ENCODE data around the gene TNS1. TPM values are rescaled to one million over a fixed set of nuclear protein-coding genes. Genes with fewer than 3 reads are reported as not detected.

Gene TNS1
- total RNA-seq, 1 experiment from 2014 or later: 4.5 TPM

GRCh38 chr2:218023636-218024035, 20.8 kb upstream of the TNS1 start:
- POLR2A ChIA-PET: no interaction called here
- no peak overlapping the region for H3K27ac Mint-ChIP-seq
- no peak for TF ChIP-seq MYBL2 (CRISPR knock-in tag; IDR thresholded peaks at IDR 0.05)
- H3K4me3 Mint-ChIP-seq: no peak overlapping the region
- H3K27me3 Mint-ChIP-seq (ENCODE audit: low read depth): peaks cover 2% of the 10 kb centered on the region; the same call in 1 of the 2 replicates
- no peaks in the 10 kb centered on the region for H3K36me3 Mint-ChIP-seq
- CTCF ChIA-PET: interaction anchor here (1.2 to 4.6 kb wide), 6 partner anchors 10 to 238 kb away, joined by 4 to 12 read pairs (median 8); partner anchors contain the start of gene RUFY4
- H3K9me3 Mint-ChIP-seq: no peaks in the 10 kb centered on the region
- peaks cover 25% of the 10 kb centered on the region for H3K4me1 Mint-ChIP-seq
- no peak for ATAC-seq
- DNase-seq (ENCODE audit: low spot score): no peak

- DNase-seq (ENCODE audit: low spot score) (peak; percentile 3), ATAC-seq (no peak)
- no peak for TF ChIP-seq FOXP4 (CRISPR knock-in tag; IDR thresholded peaks at IDR 0.05)
- no peak for TF ChIP-seq NR1H2 (CRISPR knock-in tag; IDR thresholded peaks at IDR 0.05)
- no peak for TF ChIP-seq ATF2 (CRISPR knock-in tag; IDR thresholded peaks at IDR 0.05; ENCODE audit: borderline replicate concordance, low read depth)
- no peak for TF ChIP-seq ZMAT4 (CRISPR knock-in tag; IDR thresholded peaks at IDR 0.05)
- TF ChIP-seq ZNF281 (CRISPR knock-in tag; IDR thresholded peaks at IDR 0.05): no peak
- TF ChIP-seq MLX (CRISPR knock-in tag; IDR thresholded peaks at IDR 0.05): no peak
- no peak for TF ChIP-seq PREB (CRISPR knock-in tag; IDR thresholded peaks at IDR 0.05; ENCODE audit: borderline replicate concordance)
- no peak for TF ChIP-seq PRDM15 (CRISPR knock-in tag; IDR thresholded peaks at IDR 0.05)
- no peak for TF ChIP-seq RELA (CRISPR knock-in tag; IDR thresholded peaks at IDR 0.05; ENCODE audit: borderline replicate concordance)
- TF ChIP-seq PRRX2 (CRISPR knock-in tag; IDR thresholded peaks at IDR 0.05): no peak
- no peak for TF ChIP-seq ATF3 (CRISPR knock-in tag; conservative IDR thresholded peaks at IDR 0.05)
- no peak for TF ChIP-seq ATF6 (CRISPR knock-in tag; IDR thresholded peaks at IDR 0.05)
- no peak for TF ChIP-seq ZNF317 (CRISPR knock-in tag; IDR thresholded peaks at IDR 0.05; ENCODE audit: borderline replicate concordance, low read depth)
- TF ChIP-seq CBFB (CRISPR knock-in tag; IDR thresholded peaks at IDR 0.05; ENCODE audit: low read depth): no peak
- no peak for TF ChIP-seq NFATC4 (CRISPR knock-in tag; IDR thresholded peaks at IDR 0.05)
- TF ChIP-seq TP53 (CRISPR knock-in tag; IDR thresholded peaks at IDR 0.05): no peak
- Mint-ChIP-seq H3K27ac (no peak overlapping the region), H3K36me3 (no peaks in the 10 kb centered on the region), H3K9me3 (no peaks in the 10 kb centered on the region), H3K27me3 (ENCODE audit: low read depth) (no peaks in the 10 kb centered on the region), H3K4me3 (no peak overlapping the region), H3K4me1 (peaks cover 28% of the 10 kb centered on the region)
- ChIA-PET POLR2A (no interaction called here), CTCF (interaction anchor here (1.1 to 4.6 kb wide), 6 partner anchors 12 to 237 kb away, joined by 3 to 12 read pairs (median 6); partner anchors contain the start of gene RUFY4)
Measured at GRCh38 chr2:218022851-218023530, 20.2 kb upstream of the TNS1 start.

Data from WTC11 (cell line).